EH (cell line): ENCODE measurements around the gene CTAGE4.
"Not testable (repeated sequence)": the region's sequence is repeated elsewhere in the genome, so short reads cannot be mapped to it uniquely, and the experiment has no call there.

Experiments used
- DNase-seq: peaks from one replicate; pipeline ENCODE4 v3.0.0-alpha.2; 2015; ENCODE audit warnings: low read depth

The CTAGE4 gene

DNA sequence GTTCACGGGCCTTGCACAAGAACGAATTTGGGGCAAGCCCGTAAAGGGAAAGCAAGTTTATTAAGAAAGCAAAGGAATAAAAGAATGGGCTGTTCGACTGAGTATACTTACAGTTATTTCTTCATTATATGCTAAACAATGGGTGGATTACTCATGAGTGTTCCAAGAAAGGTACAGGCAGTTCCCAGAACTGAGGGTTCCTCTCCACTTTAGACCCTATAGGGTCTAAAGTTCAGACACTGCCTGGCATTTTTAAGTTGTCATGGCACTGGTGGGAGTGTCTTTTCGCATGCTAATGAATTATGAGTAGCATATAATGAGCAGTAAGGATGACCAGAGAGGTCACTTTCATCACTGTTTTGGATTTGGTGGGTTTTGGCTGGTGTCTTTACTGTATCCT is 22.0 kb downstream of the CTAGE4 start:
- not testable (repeated sequence) for DNase-seq

- not testable (repeated sequence) for DNase-seq
Measured at GRCh38 chr7:144217200-144217599, 33.9 kb downstream of the CTAGE4 start.

DNA sequence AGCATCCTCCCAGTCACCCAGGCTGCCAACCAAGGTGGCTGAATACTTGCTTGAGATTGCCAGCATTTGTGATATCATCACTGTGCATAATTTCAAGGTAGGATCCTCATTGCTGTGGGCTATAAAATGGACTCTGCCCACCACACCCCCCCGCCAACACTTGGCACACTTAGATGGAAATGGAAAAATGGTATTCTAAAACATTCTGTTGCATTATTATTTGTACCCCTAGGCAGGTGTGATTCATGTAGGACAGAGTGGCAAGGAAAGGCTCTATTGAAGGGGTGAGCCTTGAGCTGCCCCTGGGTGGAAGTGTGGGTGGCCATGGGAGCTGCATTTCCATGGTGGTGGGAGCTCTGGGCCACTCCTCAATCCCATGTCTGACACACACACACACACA is 35.3 kb downstream of the CTAGE4 start:
- DNase-seq: not testable (repeated sequence)

- DNase-seq: not testable (repeated sequence)
Measured at GRCh38 chr7:144219149-144219548, 35.9 kb downstream of the CTAGE4 start.

GRCh38 chr7:144220531-144220930 is 37.3 kb downstream of the CTAGE4 start:
- DNase-seq: not testable (repeated sequence)

DNA sequence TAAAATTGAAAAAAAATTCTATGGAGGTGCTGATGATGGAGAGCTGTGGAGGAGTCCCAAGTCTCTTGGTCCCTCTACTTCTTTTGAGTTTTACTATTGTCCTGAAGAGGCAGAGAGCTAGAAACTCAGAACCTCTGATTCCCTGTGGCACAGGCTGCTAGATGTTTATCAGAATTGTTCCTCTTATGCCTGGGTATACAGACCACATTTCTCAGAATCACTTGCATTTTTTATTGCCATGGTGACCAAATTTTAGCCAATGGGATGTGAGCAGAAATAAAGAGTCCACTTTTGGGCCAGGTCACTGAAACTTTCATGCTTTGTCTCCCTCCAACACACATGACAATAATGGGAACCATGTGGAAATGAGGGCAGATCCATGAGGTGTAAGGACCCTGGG is 40.4 kb downstream of the CTAGE4 start:
- not testable (repeated sequence) for DNase-seq

- DNase-seq: not testable (repeated sequence)
Measured at GRCh38 chr7:144226866-144227265, 43.6 kb downstream of the CTAGE4 start.

DNA sequence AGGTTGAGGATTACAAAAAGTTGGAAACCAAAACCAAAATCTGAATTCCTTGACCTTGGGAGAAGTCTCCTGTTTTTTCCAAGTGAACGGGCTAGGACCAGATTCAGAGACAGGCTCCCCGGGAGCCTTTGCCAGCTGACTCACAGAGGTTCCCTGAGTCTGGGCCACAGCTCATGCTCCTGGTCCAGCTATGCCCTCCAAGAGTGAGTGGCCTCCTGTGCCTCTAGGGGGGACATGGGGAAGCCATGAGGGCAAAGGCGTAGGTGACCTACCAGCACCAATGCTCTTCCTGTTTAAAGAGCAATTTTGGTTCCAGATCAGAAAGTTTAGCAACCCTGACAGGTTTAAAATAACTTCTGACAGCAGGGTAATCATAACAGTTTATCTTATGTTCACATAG is 45.5 kb downstream of the CTAGE4 start:
- DNase-seq: not testable (repeated sequence)

- not testable (repeated sequence) for DNase-seq
Measured at GRCh38 chr7:144231027-144231426, 47.8 kb downstream of the CTAGE4 start.

- DNase-seq: not testable (repeated sequence)
Measured at GRCh38 chr7:144233039-144233438, 49.8 kb downstream of the CTAGE4 start.
